ENCODE measurements around the gene ADGRD2.

- TF ChIP-seq CTCF (IDR thresholded peaks at IDR 0.05) (no peak), POLR2A (IDR thresholded peaks at IDR 0.05) (no peak)
Observed at GRCh38 chr9:124415852-124416484, 34.3 kb upstream of the ADGRD2 start.

Data from Peyer's patch (tissue), 4 donors.